K562 (cell line): Measurements from ENCODE around the gene CTTNBP2. TPM values are rescaled to one million over a fixed set of nuclear protein-coding genes. Genes with fewer than 3 reads are reported as not detected.
A peak's percentile ranks its signal among the peaks of the same experiment; 100 is the strongest.

Source experiments
- ATAC-seq: fragments of 200-7000 bp; cut with Tn5 transposase; 3 replicates; pipeline ENCODE4 v1.9.1; 2020; ENCODE audit warnings: moderate library complexity
- BruUV-seq: library from RNA; stranded (reverse); fragments of 400-500 nt; replicated peaks from 2 replicates; lab custom pipeline; 2021; lab: Mats Ljungman, UMichigan
- CTCF ChIA-PET: fragments of 300-600 bp; formaldehyde crosslinking; extraction: SDS; loops from one replicate; lab custom pipeline; 2021; ENCODE audit warnings: low intra/inter-chr PET ratio; lab: Yijun Ruan, JAX
- POLR2A ChIA-PET: fragments of 300-600, 350-650 bp; sonication (Branson Sonifier 250); formaldehyde crosslinking; extraction: SDS; loops from one replicate; lab custom pipeline; 2021; ENCODE audit warnings: antibody characterized with exemption, inconsistent platforms; lab: Yijun Ruan, JAX
- DNase-seq, 4 experiments: peaks; one replicate each; pipeline versions ENCODE4 v3.0.0 to v3.0.0-alpha.2; 2011 to 2018; ENCODE audit warnings: low spot score in 3 of 4, mixed read lengths in 3 of 4; ENCODE audit errors: extremely low read depth in 1 of 4
- FAIRE-seq: peaks from 2 replicates; lab custom pipeline; 2011; peaks lifted over from hg19 to GRCh38; lab: Jason Lieb, UNC
- H2AFZ ChIP-seq: 2 replicates; pipeline ENCODE4 v1.6.0; 2011; ENCODE audit warnings: low read depth, low read length, control low read depth, inconsistent platforms
- H3K27ac ChIP-seq: fragments of 200-600 bp; 3 replicates; pipeline ENCODE4 v1.8.0; 2011; ENCODE audit warnings: low read depth, mild to moderate bottlenecking, control low read depth, inconsistent platforms, low read length, moderate library complexity, mixed read lengths; ENCODE audit errors: extremely low read depth
- H3K27me3 ChIP-seq, 2 experiments: fragments of 300-600 bp in 1 of 2; 2 replicates in 1 of 2; 3 replicates in 1 of 2; pipeline versions ENCODE4 v1.6.0 to v1.8.0; 2011; ENCODE audit warnings: inconsistent platforms in 2 of 2, low read length in 2 of 2, mild to moderate bottlenecking in 1 of 2, mixed read lengths in 1 of 2, moderate library complexity in 1 of 2; ENCODE audit not compliant: control insufficient read depth in 2 of 2, insufficient read depth in 2 of 2
- H3K36me3 ChIP-seq: fragments of 300-600 bp; 3 replicates; pipeline ENCODE4 v1.8.0; 2011; ENCODE audit warnings: mild to moderate bottlenecking, low read length, inconsistent platforms; ENCODE audit not compliant: control insufficient read depth, insufficient read depth
- H3K4me1 ChIP-seq, 2 experiments: fragments of 200-600 bp in 1 of 2; replicated peaks in 1 of 2; 2 replicates in 1 of 2; 3 replicates in 1 of 2; pipeline versions ENCODE4 v1.5.1 to v1.8.0; 2011; ENCODE audit warnings: inconsistent platforms in 2 of 2, low read length in 2 of 2, mild to moderate bottlenecking in 1 of 2, mixed read lengths in 1 of 2, moderate library complexity in 1 of 2; ENCODE audit not compliant: control insufficient read depth in 2 of 2, insufficient read depth in 2 of 2
- H3K4me2 ChIP-seq: 2 replicates; pipeline ENCODE4 v1.6.1; 2011; ENCODE audit warnings: low read length, control low read depth, inconsistent platforms, mixed read lengths; ENCODE audit not compliant: insufficient read depth
- H3K4me3 ChIP-seq: fragments of 200-600 bp; sonication (generic), shearing (Covaris generic); 2 replicates; pipeline ENCODE4 v1.5.1; 2016; ENCODE audit warnings: control low read depth, inconsistent platforms
- H3K79me2 ChIP-seq: fragments of 200-600 bp; 3 replicates; pipeline ENCODE4 v1.8.0; 2011; ENCODE audit warnings: low read length, inconsistent platforms; ENCODE audit not compliant: control insufficient read depth, insufficient read depth
- H3K9ac ChIP-seq, 2 experiments: 2 replicates each; pipeline versions ENCODE4 v1.6.0 to v1.6.1; 2011; ENCODE audit warnings: low read depth in 2 of 2, low read length in 2 of 2, control low read depth in 1 of 2, inconsistent platforms in 1 of 2, mild to moderate bottlenecking in 1 of 2, mixed read lengths in 1 of 2; ENCODE audit not compliant: insufficient read depth in 1 of 2
- H3K9me1 ChIP-seq: one replicate; pipeline ENCODE4 v1.6.0; 2011; ENCODE audit warnings: inconsistent platforms, mild to moderate bottlenecking, low read length, moderate library complexity; ENCODE audit not compliant: control insufficient read depth, insufficient read depth
- H3K9me3 ChIP-seq: replicated peaks from 2 replicates; pipeline ENCODE4 v1.5.1; 2011; ENCODE audit warnings: low read depth, low read length, inconsistent platforms; ENCODE audit not compliant: control insufficient read depth, insufficient read depth
- H4K20me1 ChIP-seq: replicated peaks from 2 replicates; pipeline ENCODE4 v1.6.1; 2011; ENCODE audit warnings: low read length, inconsistent platforms, mixed read lengths; ENCODE audit not compliant: control insufficient read depth, insufficient read depth
- AFF4 ChIP-seq: sonication (generic); formaldehyde crosslinking; IDR thresholded peaks from 2 replicates; pipeline ENCODE4 v1.8.0; 2023; ENCODE audit warnings: mild to moderate bottlenecking, missing genetic modification reagents
- ATF7 ChIP-seq: fragments of 450-650 bp; IDR thresholded peaks from 2 replicates; pipeline ENCODE4 v1.7.1; 2014; ENCODE audit warnings: mild to moderate bottlenecking, moderate library complexity
- CC2D1A ChIP-seq: fragments of 450-650 bp; IDR thresholded peaks from 2 replicates; pipeline ENCODE4 v1.6.1; 2017; ENCODE audit warnings: mild to moderate bottlenecking
- ESRRB ChIP-seq: fragments of 250-450 bp; sonication (Bioruptor Pico); IDR thresholded peaks from 2 replicates; pipeline ENCODE4 v1.5.0; 2020; ENCODE audit warnings: mild to moderate bottlenecking, moderate library complexity, borderline replicate concordance
- POLR2AphosphoS5 ChIP-seq: IDR thresholded peaks from 2 replicates; pipeline ENCODE4 v1.6.1; 2011; ENCODE audit warnings: mild to moderate bottlenecking, low read depth, low read length, moderate library complexity; ENCODE audit not compliant: control insufficient read depth, insufficient read depth
- RBM15 ChIP-seq: fragments of 200-400 bp; formaldehyde crosslinking; IDR thresholded peaks from 2 replicates; pipeline ENCODE4 v1.6.1; 2018; ENCODE audit warnings: mild to moderate bottlenecking, low read length, moderate library complexity; ENCODE audit not compliant: insufficient read depth
- RBM39 ChIP-seq: fragments of 200-400 bp; formaldehyde crosslinking; optimal IDR thresholded peaks from 2 replicates; pipeline ENCODE3; 2018; ENCODE audit warnings: low read depth, low read length
- SRSF1 ChIP-seq: fragments of 200-400 bp; formaldehyde crosslinking; IDR thresholded peaks from 2 replicates; pipeline ENCODE4 v1.6.1; 2017; ENCODE audit warnings: mild to moderate bottlenecking, low read depth, low read length, moderate library complexity
- TAF15 ChIP-seq: fragments of 200-400 bp; formaldehyde crosslinking; IDR thresholded peaks from 2 replicates; pipeline ENCODE4 v1.6.1; 2017; ENCODE audit warnings: mild to moderate bottlenecking, low read depth, low read length, moderate library complexity
- ZNF184 ChIP-seq: sonication (generic); formaldehyde crosslinking; IDR thresholded peaks from 2 replicates; pipeline ENCODE4 v1.5.0; 2020; ENCODE audit warnings: missing genetic modification reagents
- ZNF232 ChIP-seq: sonication (generic); formaldehyde crosslinking; IDR thresholded peaks from 2 replicates; pipeline ENCODE4 v1.8.0; 2022; ENCODE audit warnings: mild to moderate bottlenecking, missing genetic modification reagents
- ZNF511 ChIP-seq: sonication (generic); formaldehyde crosslinking; IDR thresholded peaks from 2 replicates; pipeline ENCODE4 v1.8.0; 2022; ENCODE audit warnings: mild to moderate bottlenecking, missing genetic modification reagents
- WGBS: fragments of 100-300 bp; shearing (Covaris generic); methylation state at CpG from one replicate; pipeline ENCODE4 v1.1.6; 2016; ENCODE audit warnings: low coverage, mixed read lengths; ENCODE audit not compliant: insufficient coverage; ENCODE audit errors: missing lambda C conversion rate; 5-methylcytosine and 5-hydroxymethylcytosine counted together
- in situ Hi-C: fragments of 300-500 bp; cut with MboI; formaldehyde crosslinking; loops from 4 replicates; pipeline ENCODE4 v1.15.0; 2018; ENCODE audit warnings: inconsistent platforms, mixed read lengths
- intact Hi-C: fragments of 100-400 bp; cut with micrococcal nuclease; formaldehyde crosslinking; loops from 2 replicates; pipeline ENCODE4 v1.14.2; 2022
- polyA plus RNA-seq, 8 experiments: library from polyadenylated mRNA; depleted of rRNA in 4 of 8; stranded (reverse) in 5 of 8; unstranded in 3 of 8; fragments of >200 nt; fragmentation: Nextera tagmentation in 2 of 8; fragmentation: Illumina TruSeq in 1 of 8; extraction: Ambion mirVana in 2 of 8; extraction: Trizol in 1 of 8; gene quantifications; 2 replicates each; pipeline versions ENCODE4 v1.2.1 to v1.2.3, GENCODE V29; 2011 to 2014; ENCODE audit warnings: inconsistent platforms in 1 of 8, missing spikeins in 1 of 8
- total RNA-seq, 7 experiments: library from RNA; depleted of rRNA in 6 of 7; stranded (reverse); fragments of >200 nt in 6 of 7; fragmentation: Illumina TruSeq in 2 of 7; extraction: Trizol in 2 of 7; gene quantifications; 2 replicates each; pipeline versions ENCODE4 v1.2.1 to v1.2.3, GENCODE V29; 2011 to 2021; ENCODE audit warnings: low replicate concordance in 1 of 7

The CTTNBP2 gene
- total and polyA plus RNA-seq, 9 of the 15 experiments (the other 6 are each of a cell fraction or from before 2014, with no cell fraction given), result 0.05 TPM; not detected in 8

- FAIRE-seq (no peak), DNase-seq (no peak), ATAC-seq (no peak)
- intact Hi-C loops (loop anchor here (2.0 to 10.0 kb wide), 2 partner anchors 43 to 839 kb away; partner anchors contain the start of gene ST7), in situ Hi-C loops (no loop called here)
- WGBS, result 85% methylated on average over 2 of the region's 2 CpGs
- Histone ChIP-seq H3K9me3 (no peaks in the 10 kb centered on the region), H3K9me1 (no peaks in the 10 kb centered on the region), H3K27me3 (no peaks in the 10 kb centered on the region), H3K4me2 (no peak overlapping the region), H3K79me2 (no peaks in the 10 kb centered on the region), H2AFZ (peak overlapping the region; percentile 52), H3K36me3 (no peaks in the 10 kb centered on the region), H3K4me3 (no peak overlapping the region), H3K9ac (no peak overlapping the region), H4K20me1 (no peaks in the 10 kb centered on the region), H3K4me1 (peaks cover 15 to 35% of the 10 kb centered on the region in 2 experiments; a peak in 4 of 5 replicates), H3K27ac (no peak overlapping the region)
- ChIA-PET POLR2A (interaction anchor here (0.6 to 1.4 kb wide), 3 partner anchors 15 to 291 kb away, joined by 3 to 5 read pairs (median 4); no protein-coding TSS in a partner anchor), CTCF (no interaction called here)
- TF ChIP-seq ESRRB (CRISPR knock-in tag), result no peak
- no TSS peak for BruUV-seq
Measured at GRCh38 chr7:117793976-117794375, 79.3 kb downstream of the CTTNBP2 start.

- FAIRE-seq (no peak), DNase-seq (no peak), ATAC-seq (no peak)
- no peaks in the 10 kb centered on the region for H3K36me3 ChIP-seq
- ChIA-PET POLR2A (interaction anchor here (0.6 to 2.1 kb wide), 4 partner anchors 12 to 292 kb away, joined by 3 to 8 read pairs (median 4); no protein-coding TSS in a partner anchor), CTCF (no interaction called here)
- in situ Hi-C loops (no loop called here), intact Hi-C loops (loop anchor here (2.0 to 10.0 kb wide), 2 partner anchors 43 to 839 kb away; partner anchors contain the start of gene ST7)
- no peaks in the 10 kb centered on the region for H3K27me3 ChIP-seq
- H3K4me1 ChIP-seq, result peaks cover 15 to 35% of the 10 kb centered on the region in 2 experiments; a peak in 4 of 5 replicates
- H3K9ac ChIP-seq, result no peak overlapping the region
- H2AFZ ChIP-seq, result peak overlapping the region; percentile 52
- no peak overlapping the region for H3K4me3 ChIP-seq
- H3K79me2 ChIP-seq, result no peaks in the 10 kb centered on the region
- no TSS peak for BruUV-seq
- H4K20me1 ChIP-seq, result no peaks in the 10 kb centered on the region
- H3K9me3 ChIP-seq, result no peaks in the 10 kb centered on the region
- H3K9me1 ChIP-seq, result no peaks in the 10 kb centered on the region
- WGBS, result 84% methylated on average over 3 of the region's 3 CpGs
- H3K27ac ChIP-seq, result no peak overlapping the region
- H3K4me2 ChIP-seq, result no peak overlapping the region
- TF ChIP-seq ZNF511 (CRISPR knock-in tag) (no peak), AFF4 (no peak), CC2D1A (no peak), ZNF184 (CRISPR knock-in tag) (no peak), TAF15 (no peak), POLR2AphosphoS5 (no peak), SRSF1 (no peak), ZNF232 (CRISPR knock-in tag) (no peak), RBM15 (no peak), ATF7 (no peak), RBM39 (no peak)
Measured at GRCh38 chr7:117793521-117793920, 79.7 kb downstream of the CTTNBP2 start.
